ENCODE measurements around the gene ARSB.

Gene ARSB

GRCh38 chr5:78819707-78820106 lies 165.4 kb downstream of the ARSB start:
- no peak for DNase-seq (ENCODE audit: extremely low read depth, insufficient read length)
- no peak overlapping the region for H3K4me3 ChIP-seq (replicated peaks; ENCODE audit: low read depth, low read length)
- no peaks in the 10 kb centered on the region for H3K36me3 ChIP-seq (ENCODE audit: control insufficient read depth, insufficient read depth, low read length)
- no peaks in the 10 kb centered on the region for H3K27me3 ChIP-seq (replicated peaks; ENCODE audit: control insufficient read depth, insufficient read depth, low read length)
- TF ChIP-seq, protein P1, sequence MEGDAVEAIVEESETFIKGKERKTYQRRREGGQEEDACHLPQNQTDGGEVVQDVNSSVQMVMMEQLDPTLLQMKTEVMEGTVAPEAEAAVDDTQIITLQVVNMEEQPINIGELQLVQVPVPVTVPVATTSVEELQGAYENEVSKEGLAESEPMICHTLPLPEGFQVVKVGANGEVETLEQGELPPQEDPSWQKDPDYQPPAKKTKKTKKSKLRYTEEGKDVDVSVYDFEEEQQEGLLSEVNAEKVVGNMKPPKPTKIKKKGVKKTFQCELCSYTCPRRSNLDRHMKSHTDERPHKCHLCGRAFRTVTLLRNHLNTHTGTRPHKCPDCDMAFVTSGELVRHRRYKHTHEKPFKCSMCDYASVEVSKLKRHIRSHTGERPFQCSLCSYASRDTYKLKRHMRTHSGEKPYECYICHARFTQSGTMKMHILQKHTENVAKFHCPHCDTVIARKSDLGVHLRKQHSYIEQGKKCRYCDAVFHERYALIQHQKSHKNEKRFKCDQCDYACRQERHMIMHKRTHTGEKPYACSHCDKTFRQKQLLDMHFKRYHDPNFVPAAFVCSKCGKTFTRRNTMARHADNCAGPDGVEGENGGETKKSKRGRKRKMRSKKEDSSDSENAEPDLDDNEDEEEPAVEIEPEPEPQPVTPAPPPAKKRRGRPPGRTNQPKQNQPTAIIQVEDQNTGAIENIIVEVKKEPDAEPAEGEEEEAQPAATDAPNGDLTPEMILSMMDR (IDR thresholded peaks at IDR 0.05; ENCODE audit: insufficient read depth, low read length, poor library complexity, severe bottlenecking) = no peak

DNA sequence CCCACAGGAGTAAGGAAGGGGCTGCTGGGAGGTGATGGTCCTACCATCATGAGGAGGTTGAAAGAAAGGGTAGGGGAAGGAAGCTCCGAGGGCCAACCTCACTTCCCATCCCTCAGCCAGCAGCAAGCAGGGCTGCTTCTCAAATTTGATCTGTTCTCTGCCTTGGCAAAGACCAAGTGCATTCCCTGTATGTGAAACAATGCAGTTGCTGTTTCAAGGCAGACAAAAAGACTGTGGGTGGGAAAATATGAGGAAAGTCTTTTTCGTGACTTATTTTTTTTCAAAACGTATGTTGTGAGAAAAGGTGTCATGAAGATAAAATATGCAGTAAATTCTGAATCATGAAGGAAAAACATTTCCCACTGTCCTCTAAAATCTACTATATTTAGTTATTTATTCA lies 165.9 kb downstream of the ARSB start:
- Histone ChIP-seq H3K27me3 (replicated peaks; ENCODE audit: control insufficient read depth, insufficient read depth, low read length) (no peaks in the 10 kb centered on the region), H3K4me3 (replicated peaks; ENCODE audit: low read depth, low read length) (no peak overlapping the region), H3K36me3 (ENCODE audit: control insufficient read depth, insufficient read depth, low read length) (no peaks in the 10 kb centered on the region)
- TF ChIP-seq, protein P1 (IDR thresholded peaks at IDR 0.05; ENCODE audit: insufficient read depth, low read length, poor library complexity, severe bottlenecking) = no peak
- DNase-seq (ENCODE audit: extremely low read depth, insufficient read length) = no peak

- TF ChIP-seq, protein P1 (IDR thresholded peaks at IDR 0.05; ENCODE audit: insufficient read depth, low read length, poor library complexity, severe bottlenecking) = no peak
- no peaks in the 10 kb centered on the region for H3K27me3 ChIP-seq (replicated peaks; ENCODE audit: control insufficient read depth, insufficient read depth, low read length)
- H3K36me3 ChIP-seq (ENCODE audit: control insufficient read depth, insufficient read depth, low read length) = no peaks in the 10 kb centered on the region
- H3K4me3 ChIP-seq (replicated peaks; ENCODE audit: low read depth, low read length) = no peak overlapping the region
- DNase-seq (ENCODE audit: extremely low read depth, insufficient read length) = no peak
Observed at GRCh38 chr5:78816143-78816765, 168.9 kb downstream of the ARSB start.

DNA sequence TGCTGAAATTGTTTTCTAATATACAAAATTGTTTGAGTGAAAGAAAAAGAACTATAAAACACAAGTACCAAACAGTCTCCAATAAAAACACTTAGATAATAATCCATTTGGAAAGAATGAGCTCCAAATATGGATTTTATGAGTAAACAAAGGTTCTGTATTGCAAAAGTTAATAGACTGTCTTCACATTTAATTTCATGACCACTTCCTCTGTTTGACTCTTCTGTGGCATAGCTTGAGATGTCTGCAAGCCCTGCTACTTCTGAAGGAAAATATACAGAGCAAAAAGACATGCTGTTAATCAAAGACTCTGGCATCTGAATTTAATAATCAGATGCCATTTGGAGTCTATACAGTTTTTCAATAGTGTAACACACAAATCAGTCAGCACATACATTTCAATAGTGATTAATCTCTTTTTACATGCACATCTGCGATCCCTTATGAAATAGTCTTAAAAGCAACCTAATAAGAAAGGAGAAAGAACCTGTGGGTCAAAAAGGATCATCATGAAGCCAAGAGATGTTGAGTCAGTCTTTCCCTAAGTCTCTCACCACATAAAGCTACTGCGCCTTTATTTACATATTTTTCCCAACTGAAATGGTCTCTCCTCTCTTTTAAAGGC lies 171.1 kb downstream of the ARSB start:
- Histone ChIP-seq H3K27me3 (replicated peaks; ENCODE audit: control insufficient read depth, insufficient read depth, low read length) (no peaks in the 10 kb centered on the region), H3K4me3 (replicated peaks; ENCODE audit: low read depth, low read length) (no peak overlapping the region), H3K36me3 (ENCODE audit: control insufficient read depth, insufficient read depth, low read length) (no peaks in the 10 kb centered on the region; the same call in 1 of the 2 replicates)
- TF ChIP-seq, protein P1 (IDR thresholded peaks at IDR 0.05; ENCODE audit: insufficient read depth, low read length, poor library complexity, severe bottlenecking) = no peak
- DNase-seq (ENCODE audit: extremely low read depth, insufficient read length) = no peak

- Histone ChIP-seq H3K4me3 (replicated peaks; ENCODE audit: low read depth, low read length) (no peak overlapping the region), H3K27me3 (replicated peaks; ENCODE audit: control insufficient read depth, insufficient read depth, low read length) (no peaks in the 10 kb centered on the region), H3K36me3 (ENCODE audit: control insufficient read depth, insufficient read depth, low read length) (no peaks in the 10 kb centered on the region; the same call in 1 of the 2 replicates)
- no peak for DNase-seq (ENCODE audit: extremely low read depth, insufficient read length)
- TF ChIP-seq, protein P1 (IDR thresholded peaks at IDR 0.05; ENCODE audit: insufficient read depth, low read length, poor library complexity, severe bottlenecking) = no peak
Observed at GRCh38 chr5:78813286-78813685, 171.8 kb downstream of the ARSB start.

Measured in GM06990 (cell line).